ENCODE measurements around the gene WDR81. TPM values are rescaled to one million over a fixed set of nuclear protein-coding genes. Genes with fewer than 3 reads are reported as not detected.
"Not testable (repeated sequence)": the region's sequence is repeated elsewhere in the genome, so short reads cannot be mapped to it uniquely, and the experiment has no call there.

WDR81 gene
- total RNA-seq, 2 donors from 2014 or later, result 32.7 to 41.8 TPM

- Histone ChIP-seq H3K4me3 (no peak overlapping the region), H3K27me3 (replicated peaks; ENCODE audit: insufficient read depth) (no peaks in the 10 kb centered on the region), H3K9me3 (no peaks in the 10 kb centered on the region), H3K4me1 (ENCODE audit: control insufficient read depth in 1 of 2, low read depth in 2 of 2) (peaks cover 0 to 5% of the 10 kb centered on the region in 2 donors), H3K36me3 (peaks cover 22% of the 10 kb centered on the region), H3K27ac (no peak overlapping the region)
- TF ChIP-seq CTCF (IDR thresholded peaks at IDR 0.05), result no peak
- ATAC-seq (ENCODE audit: insufficient number of reproducible peaks, low FRiP score, low read depth), result no peak
- DNase-seq (ENCODE audit: low spot score), result no peak
Observed at GRCh38 chr17:1733759-1734158, 9.3 kb downstream of the WDR81 start.

GRCh38 chr17:1735418-1735817, 10.9 kb downstream of the WDR81 start:
- Histone ChIP-seq H3K27me3 (replicated peaks; ENCODE audit: insufficient read depth) (no peaks in the 10 kb centered on the region), H3K9me3 (no peaks in the 10 kb centered on the region), H3K4me3 (no peak overlapping the region), H3K36me3 (peaks cover 22% of the 10 kb centered on the region), H3K27ac (no peak overlapping the region), H3K4me1 (ENCODE audit: control insufficient read depth in 1 of 2, low read depth in 2 of 2) (peaks cover 0 to 5% of the 10 kb centered on the region in 2 donors)
- TF ChIP-seq CTCF (IDR thresholded peaks at IDR 0.05), result no peak
- ATAC-seq (ENCODE audit: insufficient number of reproducible peaks, low FRiP score, low read depth) (no peak), DNase-seq (ENCODE audit: low spot score) (no peak)

DNA sequence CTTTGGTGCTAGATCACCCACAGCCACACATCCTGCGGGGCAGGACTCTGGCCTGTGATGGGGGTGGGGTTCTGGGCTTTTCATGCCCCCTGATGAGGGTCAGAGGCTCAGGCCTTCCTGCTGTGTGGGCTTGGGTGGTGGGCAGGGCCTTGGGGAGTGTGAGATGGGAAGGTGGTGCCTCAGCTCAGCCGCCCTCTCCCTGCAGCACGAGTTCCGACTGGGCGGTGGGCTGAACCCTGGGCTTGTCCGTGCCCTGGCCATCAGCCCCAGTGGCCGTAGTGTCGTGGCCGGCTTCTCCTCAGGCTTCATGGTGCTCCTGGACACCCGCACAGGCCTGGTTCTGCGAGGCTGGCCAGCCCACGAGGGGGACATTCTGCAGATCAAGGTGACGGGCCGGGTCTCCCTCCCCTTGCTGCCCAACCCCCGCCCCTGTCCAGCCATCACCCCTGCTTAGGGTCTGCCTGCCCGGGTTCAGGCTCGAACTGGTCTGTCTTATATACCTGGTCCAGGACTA, 11.4 kb downstream of the WDR81 start:
- DNase-seq (ENCODE audit: low spot score) (no peak), ATAC-seq (ENCODE audit: insufficient number of reproducible peaks, low FRiP score, low read depth) (no peak)
- peaks cover 22% of the 10 kb centered on the region for H3K36me3 ChIP-seq
- no peak overlapping the region for H3K27ac ChIP-seq
- no peak for TF ChIP-seq CTCF (IDR thresholded peaks at IDR 0.05)
- peaks cover 0 to 5% of the 10 kb centered on the region in 2 donors for H3K4me1 ChIP-seq (ENCODE audit: control insufficient read depth in 1 of 2, low read depth in 2 of 2)
- no peaks in the 10 kb centered on the region for H3K27me3 ChIP-seq (replicated peaks; ENCODE audit: insufficient read depth)
- H3K4me3 ChIP-seq, result no peak overlapping the region
- H3K9me3 ChIP-seq, result no peaks in the 10 kb centered on the region

GRCh38 chr17:1736348-1737281, 12.1 kb downstream of the WDR81 start:
- TF ChIP-seq CTCF (IDR thresholded peaks at IDR 0.05), result no peak
- Histone ChIP-seq H3K36me3 (peaks cover 22% of the 10 kb centered on the region), H3K9me3 (no peaks in the 10 kb centered on the region), H3K4me1 (ENCODE audit: control insufficient read depth in 1 of 2, low read depth in 2 of 2) (peaks cover 0 to 5% of the 10 kb centered on the region in 2 donors), H3K4me3 (no peak overlapping the region), H3K27me3 (replicated peaks; ENCODE audit: insufficient read depth) (no peaks in the 10 kb centered on the region), H3K27ac (no peak overlapping the region)
- ATAC-seq (ENCODE audit: insufficient number of reproducible peaks, low FRiP score, low read depth) (no peak), DNase-seq (ENCODE audit: low spot score) (no peak)

DNA sequence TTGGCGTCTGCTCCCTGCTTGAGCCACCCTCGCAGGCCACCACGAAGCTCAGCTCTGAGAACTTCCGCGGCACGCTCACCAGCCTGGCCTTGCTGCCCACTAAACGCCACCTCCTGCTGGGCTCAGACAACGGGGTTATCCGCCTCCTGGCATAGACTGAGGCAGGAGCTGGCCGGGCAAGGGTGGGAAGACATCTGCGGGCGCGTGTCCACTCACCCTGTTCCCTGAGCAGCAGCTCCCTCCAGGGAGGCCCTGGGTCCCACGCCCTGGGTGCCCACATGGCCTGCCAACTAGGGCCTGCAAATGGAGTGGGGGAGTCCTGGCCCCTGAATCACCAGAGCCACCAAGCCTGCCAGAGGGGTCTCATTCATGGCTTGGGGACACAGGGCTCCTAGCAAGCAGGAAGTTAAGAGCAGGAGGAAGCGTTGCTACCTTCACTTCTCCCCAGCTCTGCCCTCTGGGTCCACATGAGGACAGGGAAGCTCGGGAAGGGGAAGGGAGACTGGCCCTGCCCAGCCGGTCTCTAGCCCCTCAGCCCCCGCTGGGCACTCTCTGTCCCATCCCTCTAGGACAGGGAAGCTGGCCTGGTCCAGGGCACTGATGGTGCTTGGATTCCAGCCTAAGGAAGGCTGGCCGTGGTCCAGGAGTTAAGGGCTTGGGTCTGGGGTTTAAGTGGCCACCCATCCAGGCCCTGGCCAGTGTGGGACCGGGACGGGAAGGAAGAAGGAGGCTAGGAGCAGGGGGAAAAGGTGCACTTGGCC, 13.2 kb downstream of the WDR81 start:
- ATAC-seq (ENCODE audit: insufficient number of reproducible peaks, low FRiP score, low read depth) (no peak), DNase-seq (ENCODE audit: low spot score) (no peak)
- H3K4me3 ChIP-seq, result no peak overlapping the region
- no peaks in the 10 kb centered on the region for H3K9me3 ChIP-seq
- TF ChIP-seq CTCF (IDR thresholded peaks at IDR 0.05), result no peak
- H3K27ac ChIP-seq, result no peak overlapping the region
- peaks cover 0 to 5% of the 10 kb centered on the region in 2 donors for H3K4me1 ChIP-seq (ENCODE audit: control insufficient read depth in 1 of 2, low read depth in 2 of 2)
- H3K27me3 ChIP-seq (replicated peaks; ENCODE audit: insufficient read depth), result no peaks in the 10 kb centered on the region
- peaks cover 20% of the 10 kb centered on the region for H3K36me3 ChIP-seq

GRCh38 chr17:1741899-1742298, 17.4 kb downstream of the WDR81 start:
- H3K4me3 ChIP-seq; H3K36me3 ChIP-seq; H3K9me3 ChIP-seq; H3K4me1 ChIP-seq (ENCODE audit: control insufficient read depth in 1 of 2, low read depth in 2 of 2); H3K27ac ChIP-seq; H3K27me3 ChIP-seq (replicated peaks; ENCODE audit: insufficient read depth); ATAC-seq (ENCODE audit: insufficient number of reproducible peaks, low FRiP score, low read depth); DNase-seq (ENCODE audit: low spot score): not testable (repeated sequence)
